Endothelial cell of umbilical vein (primary cell): ENCODE measurements around the gene SCYGR7. TPM values are rescaled to one million over a fixed set of nuclear protein-coding genes. Genes with fewer than 3 reads are reported as not detected.

Experiments used
- BruUV-seq: library from RNA; stranded (reverse); fragments of 400-500 nt; replicated peaks from 2 replicates; lab custom pipeline; 2021; lab: Mats Ljungman, UMichigan
- CTCF ChIA-PET: fragments of 300-600, 350-600 bp; sonication (Branson Sonifier 250); formaldehyde crosslinking; loops from one replicate; lab custom pipeline; 2021; ENCODE audit warnings: antibody characterized with exemption, inconsistent platforms; lab: Charles Lee
- POLR2A ChIA-PET: fragments of 300-600, 350-600 bp; sonication (Branson Sonifier 250); formaldehyde crosslinking; loops from one replicate; lab custom pipeline; 2021; ENCODE audit warnings: antibody characterized with exemption, inconsistent platforms; lab: Charles Lee
- DNase-seq: peaks from one replicate; pipeline ENCODE4 v3.0.0-alpha.2; 2011; ENCODE audit warnings: low read depth, low spot score
- FAIRE-seq: peaks from 2 replicates; lab custom pipeline; 2011; peaks lifted over from hg19 to GRCh38; lab: Jason Lieb, UNC
- H2AFZ ChIP-seq: 2 replicates; pipeline ENCODE4 v1.6.0; 2012; ENCODE audit warnings: low read depth, low read length, control low read depth, inconsistent platforms
- H3K27ac ChIP-seq: 2 replicates; pipeline ENCODE4 v1.5.1; 2011; ENCODE audit warnings: low read depth, mild to moderate bottlenecking, control low read depth, low read length, moderate library complexity; ENCODE audit not compliant: insufficient read depth
- H3K27me3 ChIP-seq, 2 experiments: 2 replicates each; pipeline versions ENCODE4 v1.6.0 to v1.6.1; 2011; ENCODE audit warnings: low read length in 2 of 2, mixed read lengths in 1 of 2; ENCODE audit not compliant: control insufficient read depth in 2 of 2, insufficient read depth in 2 of 2
- H3K36me3 ChIP-seq, 2 experiments: 2 replicates in 1 of 2; 3 replicates in 1 of 2; pipeline ENCODE4 v1.5.1; 2011; ENCODE audit warnings: low read length in 2 of 2, mild to moderate bottlenecking in 1 of 2, moderate library complexity in 1 of 2; ENCODE audit not compliant: control insufficient read depth in 2 of 2, insufficient read depth in 2 of 2; ENCODE audit errors: extremely low read depth in 1 of 2
- H3K4me1 ChIP-seq: 3 replicates; pipeline ENCODE4 v1.5.1; 2011; ENCODE audit warnings: mild to moderate bottlenecking, low read length; ENCODE audit not compliant: control insufficient read depth, insufficient read depth; ENCODE audit errors: extremely low read depth
- H3K4me2 ChIP-seq: 2 replicates; pipeline ENCODE4 v1.6.1; 2011; ENCODE audit warnings: low read length, control low read depth, mixed read lengths; ENCODE audit not compliant: insufficient read depth
- H3K4me3 ChIP-seq, 3 experiments: fragments of 200-600 bp in 1 of 3; sonication (generic), shearing (Covaris generic) in 1 of 3; replicated peaks in 1 of 3; 2 replicates each; pipeline ENCODE4 v1.5.1; 2011 to 2016; ENCODE audit warnings: control low read depth in 3 of 3, low read length in 3 of 3, mild to moderate bottlenecking in 2 of 3, inconsistent platforms in 1 of 3, low read depth in 1 of 3, moderate library complexity in 1 of 3; ENCODE audit not compliant: insufficient read depth in 1 of 3
- H3K79me2 ChIP-seq: 2 replicates; pipeline ENCODE4 v1.6.0; 2012; ENCODE audit warnings: low read length, inconsistent platforms; ENCODE audit not compliant: control insufficient read depth, insufficient read depth
- H3K9ac ChIP-seq: replicated peaks from 2 replicates; pipeline ENCODE3; 2011; ENCODE audit warnings: low read length, control low read depth; ENCODE audit not compliant: insufficient read depth; ENCODE audit errors: extremely low read depth
- H3K9me1 ChIP-seq: replicated peaks from 3 replicates; pipeline ENCODE4 v1.6.0; 2011; ENCODE audit warnings: mild to moderate bottlenecking, low read length; ENCODE audit not compliant: control insufficient read depth, insufficient read depth; ENCODE audit errors: extremely low read depth
- H3K9me3 ChIP-seq: replicated peaks from 2 replicates; pipeline ENCODE4 v1.5.1; 2012; ENCODE audit warnings: low read length, inconsistent platforms; ENCODE audit not compliant: control insufficient read depth, insufficient read depth
- H4K20me1 ChIP-seq: replicated peaks from 2 replicates; pipeline ENCODE3; 2011; ENCODE audit warnings: mild to moderate bottlenecking, low read length; ENCODE audit not compliant: control insufficient read depth, insufficient read depth; ENCODE audit errors: extremely low read depth
- CTCF ChIP-seq, 2 donors: IDR thresholded peaks; 1 replicate in 1 of 2; 2 replicates in 1 of 2; pipeline ENCODE4 v1.5.1; 2011; ENCODE audit warnings: low read length in 2 of 2, mild to moderate bottlenecking in 2 of 2, moderate library complexity in 2 of 2, control low read depth in 1 of 2, inconsistent platforms in 1 of 2, low read depth in 1 of 2; ENCODE audit not compliant: insufficient read depth in 1 of 2; ENCODE audit errors: extremely low read depth in 1 of 2
- EZH2 ChIP-seq: IDR thresholded peaks from 2 replicates; pipeline ENCODE4 v1.6.1; 2012; ENCODE audit warnings: borderline replicate concordance, low read depth, mild to moderate bottlenecking, moderate library complexity, low read length, inconsistent platforms; ENCODE audit not compliant: severe bottlenecking
- FOS ChIP-seq: IDR thresholded peaks from 2 replicates; pipeline ENCODE4 v1.6.1; 2011; ENCODE audit warnings: mild to moderate bottlenecking, low read length, moderate library complexity, borderline replicate concordance; ENCODE audit not compliant: insufficient read depth
- GATA2 ChIP-seq: IDR thresholded peaks from 2 replicates; pipeline ENCODE4 v1.7.0; 2011; ENCODE audit warnings: low read depth, mild to moderate bottlenecking, moderate library complexity, mixed read lengths, low read length; ENCODE audit not compliant: insufficient read length, insufficient read depth
- JUN ChIP-seq: IDR thresholded peaks from 2 replicates; pipeline ENCODE4 v1.6.1; 2011; ENCODE audit warnings: borderline replicate concordance, low read depth; ENCODE audit not compliant: insufficient read length, insufficient read depth
- MYC ChIP-seq: IDR thresholded peaks from one replicate; pipeline ENCODE4 v1.6.1; 2011; ENCODE audit warnings: mild to moderate bottlenecking, low read depth, low read length
- POLR2A ChIP-seq: IDR thresholded peaks from 2 replicates; pipeline ENCODE4 v1.6.1; 2012; ENCODE audit warnings: low read depth, mild to moderate bottlenecking, control low read depth, low read length
- POLR2AphosphoS5 ChIP-seq: IDR thresholded peaks from 2 replicates; pipeline ENCODE4 v1.6.1; 2012; ENCODE audit warnings: low read depth, mild to moderate bottlenecking, control low read depth, low read length, moderate library complexity; ENCODE audit not compliant: insufficient read depth
- dilution Hi-C: fragments of 300-500 bp; cut with MboI; formaldehyde crosslinking; loops from one replicate; pipeline ENCODE4 v1.15.0; 2019; ENCODE audit warnings: low sequenced_read_pairs; ENCODE audit not compliant: extremely low pct_ligation_motif_present
- intact Hi-C: fragments of 100-400 bp; cut with micrococcal nuclease; formaldehyde crosslinking; loops from one replicate; pipeline ENCODE4 v1.10.0; 2022
- polyA plus RNA-seq, 4 experiments: library from polyadenylated mRNA; depleted of rRNA in 3 of 4; stranded (reverse) in 3 of 4; unstranded in 1 of 4; fragments of >200 nt; gene quantifications; 2 replicates each; pipeline versions ENCODE4 v1.2.1 to v1.2.3, GENCODE V29; 2011 to 2012; ENCODE audit warnings: missing spikeins in 1 of 4
- total RNA-seq: library from RNA; stranded (reverse); gene quantifications from 2 replicates; pipeline ENCODE4 v1.2.3, GENCODE V29; 2021
- TF ChIP-seq, protein P1 (sequence below): IDR thresholded peaks from 2 replicates; pipeline ENCODE4 v1.6.1; 2011; ENCODE audit not compliant: insufficient read depth, insufficient read length

SCYGR7 gene
- total and polyA plus RNA-seq, 2 donors (not counting 3 experiments of a cell fraction or from before 2014, with no cell fraction given): not detected

- Histone ChIP-seq H4K20me1 (no peaks in the 10 kb centered on the region), H3K9me3 (no peaks in the 10 kb centered on the region), H3K27me3 (no peaks in the 10 kb centered on the region), H3K79me2 (no peaks in the 10 kb centered on the region), H3K4me3 (no peak overlapping the region), H3K27ac (peak overlapping the region; percentile 29), H3K4me2 (no peak overlapping the region), H3K9ac (no peak overlapping the region), H3K36me3 (no peaks in the 10 kb centered on the region), H3K9me1 (no peaks in the 10 kb centered on the region), H3K4me1 (peaks cover 7% of the 10 kb centered on the region), H2AFZ (peak overlapping the region; percentile 71)
- ChIA-PET POLR2A (interaction anchor here (0.6 to 1.4 kb wide), 3 partner anchors 191 to 359 kb away, joined by 3 to 5 read pairs (median 4); no protein-coding TSS in a partner anchor), CTCF (interaction anchor here (0.7 to 5.0 kb wide), 59 partner anchors 8 to 1666 kb away, joined by 3 to 139 read pairs (median 4); partner anchors contain the start of genes DAW1, SCYGR5 and SLC19A3)
- intact Hi-C loops: loop anchor here (1.0 to 5.0 kb wide), 10 partner anchors 25 to 636 kb away; partner anchors contain the start of genes AGFG1 and MFF
- BruUV-seq: no TSS peak
- no peak for TF ChIP-seq JUN
- TF ChIP-seq POLR2A: no peak
- no peak for TF ChIP-seq MYC
- no peak for TF ChIP-seq GATA2
- no peak for TF ChIP-seq POLR2AphosphoS5
- TF ChIP-seq EZH2: no peak
- no peak for TF ChIP-seq CTCF (IDR thresholded peaks at IDR 0.05; ENCODE audit: extremely low read depth in 1 of 2, insufficient read depth in 1 of 2, low read depth in 1 of 2, low read length in 2 of 2)
- TF ChIP-seq FOS: no peak
- TF ChIP-seq, protein P1, sequence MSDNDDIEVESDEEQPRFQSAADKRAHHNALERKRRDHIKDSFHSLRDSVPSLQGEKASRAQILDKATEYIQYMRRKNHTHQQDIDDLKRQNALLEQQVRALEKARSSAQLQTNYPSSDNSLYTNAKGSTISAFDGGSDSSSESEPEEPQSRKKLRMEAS: no peak
- FAIRE-seq (peak; percentile 21), DNase-seq (no peak)
- dilution Hi-C loops: no loop called here
Measured at GRCh38 chr2:227765788-227766372, 37.7 kb downstream of the SCYGR7 start.
